HEK293 (cell line): ENCODE data around the gene PPIL6.

Experiments used
- BCL11A ChIP-seq: fragments of 450-650 bp; formaldehyde crosslinking; IDR thresholded peaks from 2 replicates; pipeline ENCODE4 v1.5.1; 2016; ENCODE audit warnings: low read depth, missing biosample characterization, missing genetic modification characterization
- SCRT1 ChIP-seq: fragments of 450-650 bp; formaldehyde crosslinking; IDR thresholded peaks from 2 replicates; pipeline ENCODE4 v1.5.1; 2016; ENCODE audit warnings: missing biosample characterization, missing genetic modification characterization, borderline replicate concordance
- ZNF394 ChIP-seq: fragments of 450-650 bp; formaldehyde crosslinking; IDR thresholded peaks from 2 replicates; pipeline ENCODE4 v1.5.1; 2016; ENCODE audit warnings: missing biosample characterization, missing genetic modification characterization, mild to moderate bottlenecking, moderate library complexity, borderline replicate concordance
- ZNF501 ChIP-seq: fragments of 450-650 bp; formaldehyde crosslinking; IDR thresholded peaks from 2 replicates; pipeline ENCODE4 v1.5.1; 2016; ENCODE audit warnings: missing biosample characterization, missing genetic modification characterization
- ZNF837 ChIP-seq: fragments of 450-650 bp; formaldehyde crosslinking; IDR thresholded peaks from 2 replicates; pipeline ENCODE4 v1.5.1; 2016; ENCODE audit warnings: missing biosample characterization, missing genetic modification characterization

DNA sequence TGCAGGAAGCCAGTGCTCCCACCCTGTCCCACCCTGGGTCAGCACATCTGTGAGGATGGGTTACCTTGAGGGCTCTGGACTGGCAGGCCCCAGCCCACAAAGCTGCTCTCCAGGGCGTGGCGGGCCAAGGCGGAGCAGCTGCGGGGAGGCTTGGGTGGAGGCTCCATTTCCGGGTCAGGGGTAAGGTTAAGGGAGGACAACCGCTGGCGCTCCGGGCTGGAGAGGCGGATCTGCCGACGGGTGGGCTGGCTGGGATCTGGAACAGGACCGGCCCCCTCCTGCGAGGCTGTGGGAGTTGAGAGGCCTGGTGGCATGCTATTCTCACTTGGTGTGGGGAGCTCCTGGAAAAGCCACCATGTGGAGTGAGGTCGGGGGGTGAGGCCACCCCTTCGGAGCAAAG lies 5.6 kb upstream of the PPIL6 start:
- TF ChIP-seq BCL11A (tag by site-specific recombination) (no peak), ZNF501 (tag by site-specific recombination) (no peak), ZNF837 (tag by site-specific recombination) (no peak), SCRT1 (no peak), ZNF394 (no peak)
